IPS-20b (cell line): ENCODE data around the gene FADS3.

Source experiments
- H3K27ac ChIP-seq: one replicate; pipeline ENCODE4 v1.5.1; 2013; ENCODE audit warnings: low read length
- H3K27me3 ChIP-seq: 2 replicates; pipeline ENCODE4 v1.6.1; 2013; ENCODE audit warnings: mild to moderate bottlenecking, low read length, inconsistent platforms; ENCODE audit not compliant: insufficient read depth
- H3K36me3 ChIP-seq: 2 replicates; pipeline ENCODE4 v1.6.1; 2013; ENCODE audit warnings: low read depth, mild to moderate bottlenecking, inconsistent platforms, low read length, moderate library complexity; ENCODE audit not compliant: insufficient read depth
- H3K4me1 ChIP-seq: 2 replicates; pipeline ENCODE4 v1.6.1; 2013; ENCODE audit warnings: mild to moderate bottlenecking, control low read depth, inconsistent platforms, low read length, moderate library complexity; ENCODE audit not compliant: insufficient read depth
- H3K4me3 ChIP-seq: 2 replicates; pipeline ENCODE4 v1.5.1; 2013; ENCODE audit warnings: mild to moderate bottlenecking, low read length, inconsistent platforms
- H3K9ac ChIP-seq: 2 replicates; pipeline ENCODE4 v1.6.1; 2013; ENCODE audit warnings: low read depth, mild to moderate bottlenecking, inconsistent platforms, low read length, moderate library complexity
- H3K9me3 ChIP-seq: 2 replicates; pipeline ENCODE4 v1.6.1; 2013; ENCODE audit warnings: mild to moderate bottlenecking, low read depth, low read length, inconsistent platforms; ENCODE audit not compliant: insufficient read depth

Gene FADS3

DNA sequence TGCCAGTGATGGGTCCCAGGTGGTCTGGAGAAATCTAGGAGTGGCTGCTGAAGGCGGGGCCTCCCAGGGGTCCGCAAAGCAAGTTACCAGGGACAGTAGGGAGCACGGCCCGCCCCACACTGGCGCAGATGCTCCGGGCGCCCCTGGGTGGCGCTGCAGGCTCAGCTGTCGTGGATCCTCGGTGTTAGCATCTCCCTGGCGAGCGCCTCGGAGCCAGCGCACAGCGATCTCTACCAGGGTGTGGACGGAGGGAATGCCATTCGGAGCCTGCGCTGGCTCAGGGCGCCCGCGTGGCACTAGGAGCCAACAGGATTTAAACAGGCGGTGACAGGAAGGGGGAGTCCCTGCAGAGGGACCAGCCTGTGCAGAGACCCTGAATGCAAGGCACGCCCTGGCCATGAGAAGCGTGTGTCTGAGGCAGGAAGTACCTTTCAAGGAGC lies 20.2 kb downstream of the FADS3 start:
- peaks cover 9% of the 10 kb centered on the region; the same call in 1 of the 2 replicates for H3K36me3 ChIP-seq
- H3K27ac ChIP-seq: no peak overlapping the region
- H3K4me1 ChIP-seq: peaks cover 3% of the 10 kb centered on the region; the same call in 1 of the 2 replicates
- peaks cover 15% of the 10 kb centered on the region for H3K27me3 ChIP-seq
- H3K4me3 ChIP-seq: peak overlapping the region; percentile 45; the same call in 1 of the 2 replicates
- H3K9ac ChIP-seq: no peak overlapping the region
- no peaks in the 10 kb centered on the region for H3K9me3 ChIP-seq

DNA sequence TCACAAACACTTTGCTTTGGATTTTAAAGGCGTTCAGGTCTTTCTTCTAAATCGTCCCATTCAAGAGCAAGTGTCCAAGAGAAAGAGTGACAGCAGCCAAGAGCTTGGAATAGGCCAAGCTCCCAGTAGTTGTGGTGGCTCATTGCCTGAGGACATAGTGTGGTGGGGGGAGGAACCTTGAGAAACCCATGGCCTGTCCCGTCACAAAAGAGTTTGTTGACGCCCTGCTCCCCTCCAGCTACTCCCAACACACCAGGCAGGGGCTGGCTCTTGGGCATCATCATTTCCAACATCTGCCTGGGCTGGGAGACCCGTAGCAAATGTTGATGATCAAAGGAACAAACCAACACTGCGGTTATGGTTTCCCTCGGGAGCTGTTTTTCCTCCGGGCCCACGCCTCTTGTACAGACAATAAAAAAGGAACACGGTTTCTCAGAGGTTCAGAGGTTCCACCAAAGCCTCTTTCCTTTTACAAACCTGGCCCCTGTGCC lies 20.8 kb downstream of the FADS3 start:
- Histone ChIP-seq H3K4me3 (no peak overlapping the region), H3K9ac (no peak overlapping the region), H3K36me3 (peaks cover 15% of the 10 kb centered on the region), H3K27ac (no peak overlapping the region), H3K27me3 (peaks cover 15% of the 10 kb centered on the region), H3K9me3 (no peaks in the 10 kb centered on the region), H3K4me1 (peaks cover 3% of the 10 kb centered on the region; the same call in 1 of the 2 replicates)

DNA sequence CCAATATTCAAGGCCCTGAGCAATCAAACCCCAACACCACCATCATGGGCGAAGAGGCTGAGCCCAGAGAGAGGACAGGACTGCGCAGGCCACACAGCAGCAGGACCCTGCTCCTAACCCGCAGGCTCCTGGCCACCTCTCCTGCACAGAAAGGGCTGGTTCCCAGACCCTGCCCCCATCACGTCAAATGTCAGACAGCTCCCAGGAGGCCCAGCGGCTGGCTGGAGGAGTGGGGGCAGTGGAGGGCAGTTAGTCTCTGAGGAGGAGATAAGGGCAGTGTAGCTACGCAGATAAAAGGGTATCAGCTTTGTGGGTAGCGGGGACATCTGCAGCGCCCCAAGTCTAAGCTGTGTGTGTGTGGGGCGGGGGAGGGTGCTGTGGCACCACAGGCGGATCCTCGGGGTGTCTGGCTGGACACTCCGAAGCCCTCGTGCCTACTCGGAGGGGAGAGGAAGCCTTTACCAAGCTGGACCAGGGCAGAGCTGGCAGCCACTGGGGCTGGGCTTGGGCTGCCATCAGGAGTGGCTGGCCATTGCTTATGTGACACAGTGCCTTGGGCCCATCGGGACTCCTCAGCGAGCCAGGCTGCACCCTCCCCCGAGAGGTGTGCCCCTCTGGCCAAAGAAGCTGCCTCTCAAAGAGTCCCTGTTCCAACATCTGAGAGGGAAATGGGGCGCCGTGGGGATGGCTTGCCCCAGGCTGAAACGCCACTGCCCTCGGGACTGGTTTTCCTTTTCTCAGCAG lies 21.5 kb downstream of the FADS3 start:
- H3K9me3 ChIP-seq: no peaks in the 10 kb centered on the region
- no peak overlapping the region for H3K9ac ChIP-seq

DNA sequence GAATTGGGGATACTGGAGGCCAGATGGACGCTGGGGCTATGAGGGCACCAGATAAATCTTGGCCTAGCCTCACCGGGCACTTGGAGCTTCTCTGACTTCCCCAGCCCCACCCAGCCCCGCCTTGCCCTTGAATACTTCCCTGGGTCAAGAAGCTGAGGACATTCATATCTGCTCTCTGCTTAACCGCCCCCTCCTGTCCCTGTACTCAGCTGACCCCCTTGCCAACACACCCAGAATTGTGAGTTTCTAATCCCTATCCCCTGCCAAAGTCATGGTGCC lies 22.0 kb downstream of the FADS3 start:
- Histone ChIP-seq H3K9ac (no peak overlapping the region), H3K9me3 (no peaks in the 10 kb centered on the region), H3K4me1 (no peaks in the 10 kb centered on the region; the same call in 1 of the 2 replicates), H3K36me3 (peaks cover 27% of the 10 kb centered on the region), H3K4me3 (no peak overlapping the region), H3K27ac (no peak overlapping the region), H3K27me3 (peaks cover 15% of the 10 kb centered on the region)

More for the DNA sequence above, 21.5 kb downstream of the FADS3 start:
- no peak overlapping the region for H3K27ac ChIP-seq
- H3K27me3 ChIP-seq: peaks cover 15% of the 10 kb centered on the region
- peaks cover 22% of the 10 kb centered on the region for H3K36me3 ChIP-seq
- H3K4me1 ChIP-seq: peaks cover 1% of the 10 kb centered on the region; the same call in 1 of the 2 replicates
- H3K4me3 ChIP-seq: no peak overlapping the region

DNA sequence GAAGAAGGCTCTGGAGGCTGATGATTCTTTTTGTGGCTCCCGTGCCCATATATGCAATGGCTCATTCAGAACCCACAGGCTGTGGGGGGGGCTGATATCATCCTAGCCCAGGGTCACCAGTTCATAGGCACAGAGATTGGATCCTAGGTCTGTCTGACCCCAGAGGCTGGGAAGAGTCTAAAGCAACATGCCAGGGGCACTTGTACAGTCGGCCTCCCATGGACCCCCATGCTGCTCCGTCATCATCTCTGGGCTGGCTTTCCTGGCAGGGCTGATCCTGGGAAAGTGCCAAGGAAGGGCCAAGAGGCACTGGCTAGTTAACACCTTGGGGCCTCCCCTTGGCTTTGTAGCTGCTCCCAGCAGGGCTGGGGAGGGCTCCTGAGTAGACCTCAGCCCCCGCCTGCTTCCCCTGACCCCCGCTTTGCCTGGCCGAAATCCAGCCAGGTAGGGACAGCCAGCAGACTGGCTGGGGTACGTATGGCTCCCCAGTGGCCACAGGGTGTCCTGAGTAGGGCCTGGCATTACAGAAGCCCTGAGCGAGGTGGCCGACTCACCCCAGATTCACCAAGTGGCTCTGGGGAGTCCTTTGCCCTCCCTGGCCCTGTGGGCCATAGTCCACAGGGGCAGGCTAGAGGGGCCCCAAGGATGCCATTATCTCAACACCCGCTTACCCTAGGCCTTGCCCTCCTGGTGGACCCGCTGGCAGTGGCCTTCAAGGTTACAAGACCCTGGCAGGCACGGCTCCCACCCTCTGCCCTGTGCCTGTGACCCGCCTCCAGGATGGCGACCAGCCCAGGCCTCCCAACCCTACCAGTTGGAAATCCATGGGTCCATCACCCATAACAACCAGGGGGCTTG lies 22.5 kb downstream of the FADS3 start:
- Histone ChIP-seq H3K4me1 (no peaks in the 10 kb centered on the region; the same call in 1 of the 2 replicates), H3K4me3 (no peak overlapping the region), H3K27ac (no peak overlapping the region), H3K36me3 (peaks cover 28% of the 10 kb centered on the region), H3K9ac (no peak overlapping the region), H3K9me3 (no peaks in the 10 kb centered on the region), H3K27me3 (peaks cover 15% of the 10 kb centered on the region)

DNA sequence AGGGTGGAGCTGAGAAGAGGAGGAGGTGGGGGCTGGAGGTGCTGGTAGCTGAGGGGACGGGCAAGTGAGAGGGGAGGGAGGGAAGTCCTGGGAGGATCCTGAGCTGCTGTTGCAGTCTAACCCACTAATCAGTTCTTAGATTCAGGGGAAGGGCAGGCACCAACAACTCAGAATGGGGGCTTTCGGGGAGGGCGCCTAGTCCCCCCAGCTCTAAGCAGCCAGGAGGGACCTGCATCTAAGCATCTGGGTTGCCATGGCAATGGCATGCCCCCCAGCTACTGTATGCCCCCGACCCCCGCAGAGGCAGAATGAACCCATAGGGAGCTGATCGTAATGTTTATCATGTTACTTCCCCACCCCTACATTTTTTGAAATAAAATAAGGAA lies 24.4 kb downstream of the FADS3 start:
- no peaks in the 10 kb centered on the region; the same call in 1 of the 2 replicates for H3K4me1 ChIP-seq
- H3K36me3 ChIP-seq: peaks cover 47% of the 10 kb centered on the region
- H3K9me3 ChIP-seq: no peaks in the 10 kb centered on the region
- H3K27ac ChIP-seq: no peak overlapping the region
- H3K9ac ChIP-seq: no peak overlapping the region
- H3K4me3 ChIP-seq: no peak overlapping the region
- peaks cover 8% of the 10 kb centered on the region for H3K27me3 ChIP-seq

DNA sequence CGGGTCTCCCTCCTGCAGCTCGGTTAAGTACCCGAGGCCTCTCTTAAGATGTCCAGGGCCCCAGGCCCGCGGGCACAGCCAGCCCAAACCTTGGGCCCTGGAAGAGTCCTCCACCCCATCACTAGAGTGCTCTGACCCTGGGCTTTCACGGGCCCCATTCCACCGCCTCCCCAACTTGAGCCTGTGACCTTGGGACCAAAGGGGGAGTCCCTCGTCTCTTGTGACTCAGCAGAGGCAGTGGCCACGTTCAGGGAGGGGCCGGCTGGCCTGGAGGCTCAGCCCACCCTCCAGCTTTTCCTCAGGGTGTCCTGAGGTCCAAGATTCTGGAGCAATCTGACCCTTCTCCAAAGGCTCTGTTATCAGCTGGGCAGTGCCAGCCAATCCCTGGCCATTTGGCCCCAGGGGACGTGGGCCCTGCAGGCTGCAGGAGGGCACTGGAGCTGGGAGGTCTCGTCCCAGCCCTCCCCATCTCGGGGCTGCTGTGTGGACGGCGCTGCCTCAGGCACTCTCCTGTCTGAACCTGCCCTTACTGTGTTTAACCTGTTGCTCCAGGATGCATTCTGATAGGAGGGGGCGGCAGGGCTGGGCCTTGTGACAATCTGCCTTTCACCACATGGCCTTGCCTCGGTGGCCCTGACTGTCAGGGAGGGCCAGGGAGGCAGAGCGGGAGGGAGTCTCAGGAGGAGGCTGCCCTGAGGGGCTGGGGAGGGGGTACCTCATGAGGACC lies 25.0 kb downstream of the FADS3 start:
- Histone ChIP-seq H3K4me1 (no peaks in the 10 kb centered on the region; the same call in 1 of the 2 replicates), H3K27me3 (peaks cover 2% of the 10 kb centered on the region), H3K36me3 (peaks cover 52% of the 10 kb centered on the region), H3K9me3 (no peaks in the 10 kb centered on the region), H3K27ac (no peak overlapping the region), H3K9ac (no peak overlapping the region), H3K4me3 (no peak overlapping the region)

DNA sequence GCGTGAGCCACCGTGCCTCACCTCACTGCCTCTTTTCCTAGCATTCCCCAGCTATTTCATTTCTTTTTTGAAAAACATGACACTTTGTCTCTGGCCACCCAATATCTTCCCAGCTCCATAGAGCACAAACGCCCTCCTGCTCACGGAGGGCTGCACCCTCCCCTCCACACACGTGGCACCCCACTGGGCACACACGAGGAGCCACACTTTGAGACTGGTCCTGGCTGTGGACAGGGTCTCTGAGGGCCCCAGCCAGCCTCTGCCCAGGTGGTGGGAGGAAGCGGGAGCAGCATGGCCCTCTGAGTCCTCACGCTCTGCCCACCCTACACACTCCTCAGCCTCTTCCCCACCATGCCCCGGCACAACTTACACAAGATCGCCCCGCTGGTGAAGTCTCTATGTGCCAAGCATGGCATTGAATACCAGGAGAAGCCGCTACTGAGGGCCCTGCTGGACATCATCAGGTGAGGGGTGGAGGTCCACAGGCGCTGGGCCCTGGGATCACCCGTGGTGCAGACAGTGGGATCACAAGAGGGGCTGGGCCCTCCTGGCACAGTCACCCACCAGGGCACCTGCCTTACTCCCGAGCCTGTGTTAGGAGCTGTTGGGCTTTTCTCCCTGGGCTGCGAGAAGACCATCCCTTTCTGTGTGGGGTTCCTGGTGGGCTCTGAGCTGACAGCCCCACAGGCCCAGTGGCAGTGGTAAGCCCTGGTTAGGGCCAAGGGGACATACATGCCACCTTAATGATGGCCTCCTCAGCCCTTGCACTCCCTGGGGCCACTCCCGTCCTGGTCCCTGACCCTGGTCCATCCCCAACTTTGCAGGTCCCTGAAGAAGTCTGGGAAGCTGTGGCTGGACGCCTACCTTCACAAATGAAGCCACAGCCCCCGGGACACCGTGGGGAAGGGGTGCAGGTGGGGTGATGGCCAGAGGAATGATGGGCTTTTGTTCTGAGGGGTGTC lies 26.2 kb downstream of the FADS3 start:
- no peaks in the 10 kb centered on the region for H3K4me1 ChIP-seq
- H3K36me3 ChIP-seq: peaks cover 64% of the 10 kb centered on the region
- H3K27me3 ChIP-seq: no peaks in the 10 kb centered on the region
- H3K9me3 ChIP-seq: no peaks in the 10 kb centered on the region
- no peak overlapping the region for H3K9ac ChIP-seq
- no peak overlapping the region for H3K4me3 ChIP-seq
- no peak overlapping the region for H3K27ac ChIP-seq

DNA sequence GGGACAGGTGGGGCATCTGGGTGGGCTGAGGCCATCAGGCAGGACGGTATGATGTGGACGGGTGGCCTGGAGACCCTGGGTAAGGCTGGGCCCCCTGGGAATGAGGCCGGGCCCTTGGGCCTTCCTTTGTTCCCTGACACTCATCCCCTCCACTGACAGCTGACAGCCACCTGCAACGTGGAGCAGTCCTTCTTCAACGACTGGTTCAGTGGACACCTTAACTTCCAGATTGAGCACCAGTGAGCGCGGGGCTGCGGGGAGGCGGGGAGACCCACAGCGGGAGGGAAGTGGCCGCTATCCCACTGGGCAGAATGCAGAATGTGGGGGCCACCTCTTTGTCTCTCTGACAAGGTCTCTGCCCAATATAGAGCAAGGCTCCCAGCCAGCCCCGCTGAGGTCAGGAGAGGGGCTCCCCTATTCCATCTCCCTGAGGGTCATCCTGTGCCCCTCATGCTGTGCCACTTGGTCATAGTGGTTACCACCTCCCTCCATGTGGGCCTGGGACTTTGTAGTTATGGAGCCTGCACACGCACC lies 27.7 kb downstream of the FADS3 start:
- no peak overlapping the region for H3K27ac ChIP-seq
- peaks cover 79% of the 10 kb centered on the region for H3K36me3 ChIP-seq
- H3K4me1 ChIP-seq: no peaks in the 10 kb centered on the region
- no peaks in the 10 kb centered on the region for H3K27me3 ChIP-seq
- no peaks in the 10 kb centered on the region for H3K9me3 ChIP-seq
- no peak overlapping the region for H3K4me3 ChIP-seq
- H3K9ac ChIP-seq: no peak overlapping the region

DNA sequence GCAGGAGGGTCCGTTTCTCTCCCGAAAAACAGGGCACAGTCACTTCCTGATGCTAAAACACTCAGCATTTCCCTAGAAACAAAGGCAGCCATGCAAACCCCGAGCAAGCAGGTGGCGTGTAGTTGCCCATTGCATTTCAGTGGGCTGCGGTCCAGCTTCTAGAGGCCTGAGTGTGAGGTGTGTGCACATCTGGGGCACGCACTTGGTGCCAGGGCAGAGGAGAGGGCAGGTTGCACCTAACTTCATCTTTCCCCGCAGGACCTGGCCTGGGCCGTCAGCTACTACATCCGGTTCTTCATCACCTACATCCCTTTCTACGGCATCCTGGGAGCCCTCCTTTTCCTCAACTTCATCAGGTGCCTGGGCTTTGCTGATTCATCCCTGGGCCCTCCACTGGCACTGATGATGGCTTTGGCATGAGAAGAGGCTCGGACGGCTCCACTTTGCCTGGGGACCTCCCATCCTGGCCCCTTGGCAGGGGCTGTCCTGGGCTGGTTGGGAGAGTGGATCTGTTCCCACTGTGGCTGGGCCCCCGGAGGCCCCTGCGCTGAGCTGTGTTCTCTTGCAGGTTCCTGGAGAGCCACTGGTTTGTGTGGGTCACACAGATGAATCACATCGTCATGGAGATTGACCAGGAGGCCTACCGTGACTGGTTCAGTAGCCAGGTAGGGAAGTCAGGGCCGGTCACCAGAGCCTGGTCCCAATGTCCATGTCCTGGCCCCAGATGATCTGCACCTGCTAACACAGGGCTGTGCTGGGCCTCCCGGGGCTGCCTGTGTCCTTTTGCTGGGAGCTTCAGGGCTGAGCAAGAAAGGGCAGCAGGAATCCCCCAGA lies 28.4 kb downstream of the FADS3 start:
- Histone ChIP-seq H3K9ac (no peak overlapping the region), H3K9me3 (no peaks in the 10 kb centered on the region), H3K27ac (no peak overlapping the region), H3K4me3 (no peak overlapping the region), H3K27me3 (no peaks in the 10 kb centered on the region), H3K4me1 (no peaks in the 10 kb centered on the region), H3K36me3 (peaks cover 86% of the 10 kb centered on the region)
